HG03097 (cell line): ENCODE measurements around the gene FAM83B.
"Not testable (repeated sequence)": the region's sequence is repeated elsewhere in the genome, so short reads cannot be mapped to it uniquely, and the experiment has no call there.

Experiments
- ATAC-seq: cut with Tn5 transposase; IDR thresholded peaks from one replicate; pipeline ENCODE4 v1.9.1; 2021; ENCODE audit not compliant: unreplicated experiment, low FRiP score

FAM83B gene

DNA sequence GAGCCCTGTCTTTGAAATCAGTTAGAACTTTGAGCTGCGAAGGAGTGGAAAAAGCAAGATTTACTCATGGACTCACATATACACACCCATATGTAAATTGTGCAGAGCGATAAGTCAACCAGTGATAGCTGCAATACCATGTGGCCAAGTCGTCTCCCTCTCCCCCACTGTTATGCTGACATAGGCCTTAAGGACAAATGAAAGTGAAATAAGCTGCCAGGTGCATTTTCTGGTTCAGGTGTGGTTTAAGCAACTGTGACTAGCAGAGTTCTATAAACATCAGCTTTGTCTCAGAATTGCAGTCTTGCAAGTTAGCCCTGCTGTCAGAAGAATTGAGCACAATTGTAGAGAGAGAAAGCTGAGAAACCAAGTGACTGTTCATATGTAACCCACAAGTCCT lies 9.6 kb downstream of the FAM83B start:
- ATAC-seq = no peak

DNA sequence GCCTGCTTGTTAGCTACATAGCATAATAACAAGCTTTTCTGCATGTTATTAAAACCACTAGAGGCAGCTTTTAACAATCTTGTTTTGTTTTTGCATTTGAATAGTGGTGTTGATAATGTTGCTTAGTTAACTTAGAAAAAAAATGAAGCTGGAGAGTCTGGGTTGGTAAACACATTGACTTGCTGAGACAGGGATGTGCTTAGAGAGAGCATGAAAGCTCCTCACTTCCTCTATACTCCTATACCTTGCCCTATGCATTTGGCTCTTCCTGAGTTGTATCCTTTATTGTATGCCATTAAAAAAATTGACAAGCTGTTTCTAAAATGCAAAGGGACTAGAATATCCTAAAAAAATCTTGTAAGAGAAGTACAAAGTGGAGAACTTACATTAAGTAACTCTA lies 13.6 kb downstream of the FAM83B start:
- ATAC-seq = no peak

DNA sequence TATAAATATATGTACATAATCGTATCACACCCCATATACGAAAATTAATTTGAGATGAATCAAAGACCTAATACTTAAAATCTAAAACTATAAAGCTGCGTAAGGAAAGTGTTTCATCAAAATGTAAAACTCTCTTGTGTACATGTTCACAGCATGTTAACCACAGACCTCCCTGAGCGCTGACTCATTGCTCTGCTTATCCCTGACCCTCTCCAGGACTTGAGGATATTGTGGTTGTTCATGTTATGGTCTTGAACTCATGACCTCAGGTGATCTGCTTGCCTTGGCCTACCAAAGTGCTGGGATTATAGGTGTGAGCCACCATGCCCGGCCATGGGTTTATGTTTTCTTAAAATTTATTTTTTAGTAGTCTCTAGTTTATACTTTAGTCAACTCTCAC lies 14.2 kb downstream of the FAM83B start:
- no peak for ATAC-seq

- ATAC-seq = no peak
These were observed 15.5 kb downstream of the FAM83B start for GRCh38 chr6:54861905-54862616.

DNA sequence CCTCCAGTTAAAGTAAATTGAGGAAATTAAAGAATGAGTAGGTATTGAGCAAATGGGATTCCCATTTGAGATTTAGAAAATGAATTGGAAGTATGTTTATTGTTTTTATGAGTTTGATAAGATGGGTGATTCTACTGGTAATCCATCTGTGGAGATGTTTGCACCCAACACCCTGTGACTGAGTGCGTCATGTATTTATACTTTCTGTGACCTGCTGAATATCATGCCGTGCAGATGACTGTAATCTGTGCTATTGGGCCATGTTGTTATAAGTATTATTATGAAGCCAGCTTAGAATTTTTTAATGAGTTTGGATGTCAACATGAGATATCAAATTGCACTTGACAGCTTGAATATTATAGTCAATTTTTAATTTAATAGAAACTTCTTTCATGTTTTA lies 17.7 kb downstream of the FAM83B start:
- ATAC-seq = no peak

DNA sequence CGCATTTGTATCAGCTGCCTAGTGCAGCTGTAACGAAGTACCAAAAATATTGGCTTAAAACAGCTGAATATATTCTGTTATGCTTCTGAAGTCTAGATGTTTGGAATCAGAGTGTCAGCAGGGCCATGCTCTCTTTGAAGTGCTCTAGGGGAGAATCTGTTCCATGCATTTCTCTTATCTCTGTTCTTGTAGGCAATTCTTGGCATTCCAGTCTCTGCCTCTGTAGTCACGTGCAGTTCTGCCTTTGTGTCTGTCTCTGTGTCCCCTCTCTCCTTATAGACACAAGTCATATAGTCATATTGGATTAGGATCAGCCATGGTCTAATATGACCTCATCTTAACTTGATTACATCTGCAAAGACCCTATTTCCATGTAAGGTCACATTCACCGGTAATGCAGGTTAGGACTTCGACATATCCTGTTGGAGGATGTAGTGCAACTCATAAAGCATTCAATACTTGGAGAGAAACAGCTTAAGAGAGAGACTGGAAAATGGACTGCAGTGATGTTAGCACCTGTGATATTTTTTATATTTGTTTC lies 18.6 kb downstream of the FAM83B start:
- ATAC-seq = no peak

DNA sequence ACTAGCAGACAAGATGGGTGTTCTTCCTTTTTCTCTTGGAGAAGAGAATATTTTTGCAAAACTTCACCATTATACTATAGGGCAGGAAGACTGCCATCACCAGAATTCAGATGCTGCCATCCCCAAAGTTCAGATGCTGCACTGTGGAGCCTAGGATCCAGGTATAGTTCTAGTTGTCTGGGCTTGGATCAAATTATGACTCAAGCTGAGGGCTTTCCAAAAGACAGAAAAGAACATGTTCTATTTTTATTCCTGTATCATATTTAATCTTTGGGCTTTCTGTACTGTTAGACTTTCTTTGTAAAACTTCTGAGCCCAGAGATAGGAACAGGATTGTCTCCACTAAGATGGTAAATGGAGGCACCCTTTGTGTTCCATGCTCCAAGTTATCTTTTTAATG lies 22.0 kb downstream of the FAM83B start:
- ATAC-seq = no peak

DNA sequence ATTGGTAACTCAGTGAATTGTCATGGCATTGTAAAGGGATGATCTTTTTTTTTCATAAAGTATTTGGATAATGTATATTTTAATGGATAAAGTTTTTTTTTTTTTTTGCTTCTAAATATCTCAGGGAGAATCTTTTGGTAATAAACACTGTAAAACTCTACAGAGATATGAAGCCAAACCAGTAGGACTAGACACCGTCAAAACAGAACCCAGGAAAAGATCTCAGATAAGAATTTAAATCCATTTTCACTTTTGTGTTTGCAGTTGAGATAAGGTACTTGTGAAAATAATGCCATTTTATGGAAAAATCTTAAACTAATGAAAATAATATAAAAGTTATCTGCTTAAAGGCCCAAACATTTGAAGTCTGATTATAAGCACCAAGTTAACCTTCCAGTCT lies 27.0 kb downstream of the FAM83B start:
- ATAC-seq = no peak

- no peak for ATAC-seq
These were observed 27.9 kb downstream of the FAM83B start for GRCh38 chr6:54874349-54875048.

GRCh38 chr6:54875539-54875938 lies 29.0 kb downstream of the FAM83B start:
- no peak for ATAC-seq

- ATAC-seq = no peak
These were observed 29.8 kb downstream of the FAM83B start for GRCh38 chr6:54876365-54876764.

GRCh38 chr6:54876871-54877270 lies 30.3 kb downstream of the FAM83B start:
- no peak for ATAC-seq

DNA sequence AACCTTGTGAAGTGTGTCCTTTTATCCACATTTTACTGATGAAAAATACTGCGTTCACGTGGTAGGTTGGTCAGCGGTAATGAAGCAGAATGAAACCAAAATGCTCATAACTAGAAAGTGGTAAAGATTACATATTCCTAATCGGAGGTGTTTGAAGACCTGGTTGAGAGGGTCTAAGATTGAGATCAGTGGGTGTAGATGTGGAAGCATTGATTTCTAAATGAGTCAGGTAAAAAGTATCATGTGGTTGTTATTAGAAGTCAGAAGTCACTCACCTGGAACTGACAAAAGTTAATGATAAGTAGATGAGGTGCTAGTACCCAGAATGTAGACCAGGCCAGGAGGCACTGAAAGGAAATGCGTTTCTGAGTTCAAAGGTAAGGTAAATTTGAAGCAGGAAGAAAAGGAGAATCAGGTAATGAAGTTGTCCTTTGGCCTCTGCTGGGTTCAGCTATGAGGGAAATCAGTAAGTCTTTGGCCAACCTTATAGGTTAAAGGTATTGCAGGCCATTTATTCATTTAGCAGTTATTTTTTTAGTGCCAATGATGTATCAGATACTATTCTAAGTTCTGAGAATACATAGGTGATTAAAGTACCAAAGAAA lies 31.2 kb downstream of the FAM83B start:
- ATAC-seq = no peak

DNA sequence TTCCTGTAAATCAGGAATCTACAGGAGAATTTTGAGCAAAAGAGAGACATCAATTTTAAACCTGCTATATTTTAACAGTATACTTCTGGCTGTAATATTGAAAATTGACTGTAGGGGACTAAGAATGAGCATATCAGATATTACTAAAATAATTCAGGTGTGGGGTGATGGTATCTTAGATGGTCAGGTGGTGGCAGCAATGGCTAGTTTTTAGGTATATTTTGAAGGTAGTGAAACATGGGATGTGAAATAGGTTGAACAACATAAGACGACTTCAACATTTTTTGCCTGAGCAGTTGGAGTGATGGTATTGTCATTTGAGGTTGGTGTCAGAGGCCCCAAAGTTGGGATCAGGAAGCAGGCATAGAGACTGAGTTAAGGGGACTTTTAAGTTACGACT lies 32.1 kb downstream of the FAM83B start:
- ATAC-seq = no peak

DNA sequence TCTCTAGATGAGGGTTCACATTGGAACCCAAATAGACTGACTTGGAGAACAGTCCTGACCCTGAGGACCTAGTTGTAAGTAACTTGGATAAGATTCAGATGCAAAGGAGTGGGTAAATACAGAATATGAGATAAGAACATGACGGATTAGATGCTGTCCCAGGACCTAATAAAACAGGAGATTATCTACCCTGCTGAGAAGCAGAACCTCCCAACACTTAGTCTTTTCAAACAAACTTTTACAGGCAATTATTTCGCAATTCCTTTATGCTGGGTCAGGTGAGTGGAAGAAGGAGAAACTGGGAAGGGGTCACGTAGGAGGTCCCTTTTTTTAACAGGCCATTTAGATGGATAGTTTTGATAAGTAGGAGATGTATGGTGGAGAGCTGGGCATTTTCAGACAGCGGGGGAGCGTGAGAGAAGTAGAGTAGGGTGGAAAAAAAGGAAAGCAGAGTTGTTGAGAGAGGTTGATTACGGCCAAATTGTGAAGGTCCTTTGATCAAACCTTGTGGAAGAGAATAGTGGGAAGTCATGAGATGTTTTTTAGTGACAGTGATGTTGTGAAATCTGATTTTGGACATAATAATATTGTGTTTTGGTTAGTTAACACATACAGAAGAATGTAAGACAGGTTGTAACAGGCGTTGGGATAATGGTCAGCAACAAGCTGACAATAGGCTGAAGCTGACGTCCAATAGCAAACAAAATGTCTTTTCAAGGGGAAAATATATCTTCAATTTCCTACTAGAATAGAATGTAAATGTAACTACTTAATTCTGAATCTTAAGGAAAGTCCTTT lies 32.8 kb downstream of the FAM83B start:
- no peak for ATAC-seq

GRCh38 chr6:54881067-54881730 lies 34.6 kb downstream of the FAM83B start:
- no peak for ATAC-seq

- ATAC-seq = not testable (repeated sequence)
These were observed 35.3 kb downstream of the FAM83B start for GRCh38 chr6:54881891-54882290.

- ATAC-seq = no peak
These were observed 40.5 kb downstream of the FAM83B start for GRCh38 chr6:54886932-54887584.

GRCh38 chr6:54891536-54891935 lies 45.0 kb downstream of the FAM83B start:
- ATAC-seq = no peak

DNA sequence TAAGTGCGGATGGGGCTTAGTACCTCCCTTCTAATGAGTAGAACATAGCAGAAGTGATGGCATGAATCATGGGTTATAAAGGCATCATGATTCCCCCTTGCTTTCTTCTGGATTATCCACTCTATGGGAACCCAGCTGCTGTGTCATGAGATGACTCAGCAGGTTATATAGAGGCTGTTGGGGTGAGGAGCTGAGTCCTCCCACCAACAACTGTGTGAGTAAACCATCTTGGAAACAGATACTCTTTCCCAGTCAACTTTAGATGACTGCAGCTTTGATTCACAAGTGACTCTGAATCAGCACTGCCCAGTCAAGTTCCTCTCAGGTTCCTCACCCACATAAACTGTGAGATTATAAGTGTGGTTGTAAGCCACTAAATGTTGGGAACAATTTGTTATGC lies 46.3 kb downstream of the FAM83B start:
- ATAC-seq = no peak
